ENCODE data around the gene TTC12.

TTC12 gene

GRCh38 chr11:113314389-113315301, at the start of gene TTC12:
Gene TTC12, plus strand, starts transcription at chr11:113314583. Its CDS starts 1,675 bp downstream, at chr11:113316258.
- DNase-seq = peak; percentile 94

DNA sequence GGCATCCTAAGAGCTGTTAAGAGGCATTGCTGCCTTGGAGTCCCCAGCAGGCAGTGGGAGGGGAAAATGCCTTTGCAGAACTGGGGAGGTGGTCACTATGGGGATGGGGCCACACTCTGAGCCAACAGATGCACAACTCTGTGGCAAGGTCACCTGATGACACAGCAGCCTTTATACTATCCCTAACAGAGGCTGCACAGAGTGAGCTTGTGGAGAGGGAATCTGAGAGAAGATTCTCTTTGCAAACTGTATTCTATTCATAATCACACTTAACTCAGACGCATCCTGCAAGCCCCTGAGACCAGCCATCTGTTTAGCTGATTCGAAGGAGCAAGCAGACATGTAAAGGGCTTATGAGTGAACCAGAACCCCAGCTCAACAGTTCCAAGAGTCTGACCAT, 49.0 kb upstream of the TTC12 start:
- no peak for DNase-seq

DNA sequence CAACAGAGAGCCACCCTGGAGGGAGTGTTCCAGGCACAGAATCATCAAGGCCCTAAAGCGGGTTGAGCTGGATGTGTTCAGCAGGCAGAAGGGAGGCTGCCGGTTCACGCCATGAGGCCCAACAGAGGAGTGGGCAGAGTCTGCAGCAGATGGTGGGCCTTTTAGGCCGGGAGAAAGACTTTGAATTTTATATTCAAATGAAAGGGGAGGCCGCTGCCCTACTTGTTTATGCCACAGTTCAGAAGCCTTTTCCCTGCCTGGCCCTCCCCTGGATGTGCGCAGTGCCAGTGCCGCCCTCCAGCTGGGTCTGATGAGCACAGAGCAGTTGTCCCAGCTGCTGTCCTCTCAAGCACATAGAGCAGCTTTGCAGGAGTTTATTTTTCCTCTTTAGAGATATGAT, 46.9 kb upstream of the TTC12 start:
- DNase-seq = no peak

GRCh38 chr11:113269096-113269495, 45.3 kb upstream of the TTC12 start:
- no peak for DNase-seq

- DNase-seq = no peak
Observed at GRCh38 chr11:113269636-113270035, 44.7 kb upstream of the TTC12 start.

DNA sequence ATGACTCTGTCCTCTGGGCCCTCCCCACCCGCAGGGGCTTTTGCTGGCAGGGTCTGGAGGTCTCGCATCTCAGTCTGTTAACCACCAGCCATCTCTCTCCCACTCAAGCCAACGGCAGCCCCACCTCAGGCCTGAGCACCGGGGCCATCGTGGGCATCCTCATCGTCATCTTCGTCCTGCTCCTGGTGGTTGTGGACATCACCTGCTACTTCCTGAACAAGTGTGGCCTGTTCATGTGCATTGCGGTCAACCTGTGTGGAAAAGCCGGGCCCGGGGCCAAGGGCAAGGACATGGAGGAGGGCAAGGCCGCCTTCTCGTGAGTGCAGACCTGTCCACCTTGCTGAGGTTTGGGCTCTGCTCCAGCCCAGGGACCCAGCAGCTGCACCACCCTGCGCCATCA, 44.3 kb upstream of the TTC12 start:
- DNase-seq = no peak

DNA sequence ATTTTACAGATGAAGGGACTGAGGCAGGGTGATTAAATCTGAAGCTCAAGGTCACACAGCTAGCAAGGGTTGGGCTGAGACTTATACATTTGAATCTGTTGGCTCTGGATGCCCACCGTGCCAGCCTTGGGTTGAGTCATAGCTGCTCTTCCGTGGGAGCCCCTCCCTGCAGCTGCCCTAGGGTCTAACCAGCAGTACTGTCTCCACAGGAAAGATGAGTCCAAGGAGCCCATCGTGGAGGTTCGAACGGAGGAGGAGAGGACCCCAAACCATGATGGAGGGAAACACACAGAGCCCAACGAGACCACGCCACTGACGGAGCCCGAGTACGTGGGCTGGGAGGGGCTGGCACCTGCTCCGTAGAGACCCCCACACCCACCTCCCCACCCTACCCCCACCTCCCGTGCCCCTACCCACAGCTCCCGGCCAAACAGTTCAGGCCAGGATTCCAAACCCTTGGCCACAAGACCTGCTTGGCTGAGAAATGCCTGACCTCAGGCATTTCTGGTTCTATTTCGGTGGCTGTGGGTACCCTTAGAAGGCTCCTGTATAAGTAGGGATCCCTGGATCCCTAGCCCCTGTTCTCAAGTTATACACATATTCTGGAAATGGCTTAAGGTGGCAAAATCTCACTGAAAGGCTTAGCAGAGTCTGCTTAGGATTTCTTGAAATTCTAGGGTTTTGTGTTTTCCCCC, 42.7 kb upstream of the TTC12 start:
- DNase-seq = no peak

- no peak for DNase-seq
Observed at GRCh38 chr11:113272281-113272680, 42.1 kb upstream of the TTC12 start.

- DNase-seq = no peak
Observed at GRCh38 chr11:113272927-113273615, 41.3 kb upstream of the TTC12 start.

DNA sequence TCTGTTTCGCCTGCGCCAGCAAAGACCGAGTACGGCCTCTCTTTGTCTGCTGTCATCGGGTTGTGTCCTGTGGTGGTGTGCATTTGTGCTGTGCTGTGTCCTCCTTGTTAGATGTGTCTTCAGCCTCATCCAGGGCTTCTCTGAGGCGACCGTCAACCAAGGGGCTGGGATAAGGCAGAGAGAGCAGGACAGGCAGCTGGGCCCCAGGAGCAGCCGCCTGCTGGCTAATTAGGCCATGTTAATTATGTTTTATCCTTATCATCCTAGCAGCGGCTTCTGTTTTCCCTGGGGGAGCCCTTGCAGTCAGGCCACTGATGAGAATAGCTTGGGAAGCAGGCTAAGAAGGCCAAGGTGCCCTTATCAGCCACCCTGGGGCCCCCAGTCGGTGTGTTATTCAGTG, 40.7 kb upstream of the TTC12 start:
- DNase-seq = no peak

GRCh38 chr11:113274713-113275582, 39.4 kb upstream of the TTC12 start:
- DNase-seq = no peak

- DNase-seq = no peak
Observed at GRCh38 chr11:113275602-113276001, 38.8 kb upstream of the TTC12 start.

DNA sequence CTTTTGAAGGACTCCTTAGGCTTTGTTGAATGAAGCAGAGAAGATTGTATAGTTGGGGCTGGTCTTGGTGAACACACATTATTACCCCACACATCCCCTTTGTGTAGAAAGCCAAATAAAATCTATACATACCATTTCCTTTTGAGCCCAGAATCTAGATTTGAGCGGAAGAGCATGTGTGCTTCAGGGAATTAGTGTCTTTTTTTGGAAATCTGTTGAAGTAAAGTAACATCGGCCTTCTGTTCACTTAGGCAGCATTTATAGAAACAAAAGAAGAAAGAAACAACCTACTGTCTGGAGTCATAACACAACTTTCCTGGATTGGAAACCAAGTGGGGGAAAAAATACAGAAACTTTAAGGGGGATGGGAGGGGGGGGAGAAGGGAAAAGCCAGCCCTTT, 37.9 kb upstream of the TTC12 start:
- no peak for DNase-seq

- no peak for DNase-seq
Observed at GRCh38 chr11:113277907-113278306, 36.5 kb upstream of the TTC12 start.

DNA sequence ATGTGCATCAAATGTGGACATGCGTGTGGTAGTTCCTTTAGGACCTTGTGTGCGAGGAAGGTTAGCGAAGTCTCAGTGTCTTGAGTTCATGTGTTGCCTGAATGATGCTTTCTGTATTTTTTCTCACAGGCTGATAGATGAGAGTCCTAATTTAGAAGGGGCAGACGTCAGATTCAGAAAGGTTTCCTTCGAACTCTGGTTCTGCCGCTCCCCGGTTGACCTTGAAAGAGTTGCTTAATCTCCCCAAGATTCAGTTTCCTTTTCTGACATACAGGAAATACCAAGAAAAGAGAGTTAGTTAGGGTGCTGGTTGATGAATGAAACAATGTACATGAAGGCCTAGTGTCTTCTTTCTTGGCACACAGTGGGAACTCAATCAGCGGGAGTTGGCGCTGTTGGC, 35.9 kb upstream of the TTC12 start:
- no peak for DNase-seq

- no peak for DNase-seq
Observed at GRCh38 chr11:113278925-113279324, 35.5 kb upstream of the TTC12 start.

GRCh38 chr11:113279591-113279990, 34.8 kb upstream of the TTC12 start:
- DNase-seq = no peak

DNA sequence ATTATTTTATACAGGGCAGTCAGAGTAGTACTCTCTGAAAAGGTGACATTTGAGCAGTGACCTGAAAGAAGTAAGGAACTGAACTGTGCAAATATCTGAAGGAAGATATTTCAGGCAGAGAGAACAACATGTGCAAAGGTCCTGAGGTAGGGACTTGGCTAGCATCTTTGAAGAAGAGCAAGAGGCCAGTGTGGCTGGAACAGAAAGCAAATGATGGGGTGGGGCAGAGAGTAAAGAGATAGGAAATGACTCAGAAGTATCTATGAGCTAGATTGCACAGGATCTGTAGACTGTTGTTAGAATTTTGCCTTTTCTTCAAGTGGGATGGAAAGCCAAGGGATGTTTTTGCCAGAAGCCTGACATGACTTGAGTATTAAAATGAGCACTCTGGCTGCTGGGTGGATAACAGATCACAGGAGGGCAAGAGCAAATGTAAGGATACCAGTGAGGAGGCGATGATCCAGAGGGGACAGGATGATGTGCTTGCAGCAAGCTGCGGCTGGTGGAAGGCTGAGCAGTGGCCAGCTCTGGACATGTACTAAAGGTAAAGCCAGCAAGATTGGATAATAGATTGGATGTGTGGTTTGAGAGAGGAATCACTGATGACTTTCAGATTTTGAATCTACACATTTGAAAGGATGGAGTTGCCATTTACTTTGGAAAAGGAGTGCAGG, 33.2 kb upstream of the TTC12 start:
- no peak for DNase-seq

DNA sequence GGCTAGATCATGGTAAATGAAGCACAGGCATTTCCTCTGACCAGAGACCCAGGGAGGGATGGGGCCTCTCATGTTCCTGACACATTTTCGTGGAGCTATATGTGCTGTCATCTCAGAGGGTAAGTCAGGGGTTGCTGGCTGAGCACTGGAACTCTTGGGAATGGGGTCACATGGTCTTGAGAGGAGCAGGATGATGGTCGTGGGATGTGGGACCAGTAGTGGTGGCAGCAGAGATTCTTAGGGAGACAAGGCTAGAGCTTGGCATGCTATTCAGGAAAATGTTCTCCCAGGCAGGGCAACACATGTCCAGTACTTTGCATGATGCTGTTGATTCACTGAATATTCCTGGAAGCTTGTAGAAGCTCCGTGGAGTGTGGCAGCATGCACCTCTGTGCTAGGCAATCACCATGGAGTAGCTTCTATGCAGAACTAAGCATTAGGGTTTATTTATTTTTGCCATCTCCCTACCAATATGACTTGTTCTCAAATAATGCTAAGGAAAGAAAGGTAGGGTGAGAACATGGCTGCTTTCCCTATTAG, 31.4 kb upstream of the TTC12 start:
- DNase-seq = no peak

- DNase-seq = no peak
Observed at GRCh38 chr11:113283881-113284280, 30.5 kb upstream of the TTC12 start.

- DNase-seq = no peak
Observed at GRCh38 chr11:113286009-113286408, 28.4 kb upstream of the TTC12 start.
